HG02938 (cell line): ENCODE data around the gene MYMX.
A peak's percentile ranks its signal among the peaks of the same experiment; 100 is the strongest.

Experiments
- ATAC-seq: cut with Tn5 transposase; IDR thresholded peaks from one replicate; pipeline ENCODE4 v1.9.1; 2021; ENCODE audit warnings: mild to moderate bottlenecking, moderate library complexity; ENCODE audit not compliant: unreplicated experiment

Gene MYMX

GRCh38 chr6:44219053-44219814 is 2.5 kb downstream of the MYMX start:
- peak; percentile 41 for ATAC-seq

GRCh38 chr6:44219815-44220784 is 3.4 kb downstream of the MYMX start:
- no peak for ATAC-seq

GRCh38 chr6:44220913-44221290 is 4.2 kb downstream of the MYMX start:
- no peak for ATAC-seq

GRCh38 chr6:44221291-44221960 is 4.7 kb downstream of the MYMX start:
- no peak for ATAC-seq

GRCh38 chr6:44221961-44222335 is 5.2 kb downstream of the MYMX start:
- ATAC-seq = no peak

- peak; percentile 3 for ATAC-seq
These were observed 6.0 kb downstream of the MYMX start for GRCh38 chr6:44222486-44223318.

- peak; percentile 32 for ATAC-seq
These were observed 6.7 kb downstream of the MYMX start, which contains the start of gene SLC29A1 for GRCh38 chr6:44223319-44224028. TSS of gene SLC29A1 (plus strand) at chr6:44223595. CDS start at chr6:44227314, 3,719 bp downstream.

- ATAC-seq = peak; percentile 10
These were observed 7.6 kb downstream of the MYMX start for GRCh38 chr6:44224029-44224964.

- ATAC-seq = no peak
These were observed 8.2 kb downstream of the MYMX start for GRCh38 chr6:44224965-44225305.

- ATAC-seq = no peak
These were observed 9.0 kb downstream of the MYMX start for GRCh38 chr6:44225579-44226325.

GRCh38 chr6:44226368-44227147 is 9.8 kb downstream of the MYMX start:
- ATAC-seq = no peak

- no peak for ATAC-seq
These were observed 10.5 kb downstream of the MYMX start for GRCh38 chr6:44227148-44227793.

GRCh38 chr6:44228031-44228430 is 11.3 kb downstream of the MYMX start:
- ATAC-seq = no peak

- ATAC-seq = no peak
These were observed 11.7 kb downstream of the MYMX start for GRCh38 chr6:44228433-44228832.

- ATAC-seq = no peak
These were observed 12.1 kb downstream of the MYMX start for GRCh38 chr6:44228836-44229235.

GRCh38 chr6:44229376-44230033 is 12.8 kb downstream of the MYMX start:
- ATAC-seq = no peak
